HepG2 (cell line): Measurements from ENCODE around the gene ABCB8. TPM values are rescaled to one million over a fixed set of nuclear protein-coding genes. Genes with fewer than 3 reads are reported as not detected.

Experiments used
- ARHGAP35 ChIP-seq: sonication (generic); formaldehyde crosslinking; IDR thresholded peaks from 2 replicates; pipeline ENCODE4 v1.9.0; 2022; ENCODE audit warnings: mild to moderate bottlenecking, inconsistent platforms, moderate library complexity, missing genetic modification reagents, borderline replicate concordance
- ARNT2 ChIP-seq: sonication (generic); formaldehyde crosslinking; IDR thresholded peaks from 2 replicates; pipeline ENCODE4 v1.8.0; 2022; ENCODE audit warnings: mild to moderate bottlenecking, low read depth, missing genetic modification reagents, moderate library complexity
- ARNTL ChIP-seq: sonication (generic); formaldehyde crosslinking; IDR thresholded peaks from 2 replicates; pipeline ENCODE4 v1.4.0; 2020; ENCODE audit warnings: mild to moderate bottlenecking, missing genetic modification reagents
- ESRRA ChIP-seq: sonication (generic); formaldehyde crosslinking; IDR thresholded peaks from 2 replicates; pipeline ENCODE4 v1.5.1; 2020; ENCODE audit warnings: mild to moderate bottlenecking, low read depth, missing genetic modification reagents
- IKZF4 ChIP-seq: sonication (generic); formaldehyde crosslinking; IDR thresholded peaks from 2 replicates; pipeline ENCODE4 v1.5.1; 2020; ENCODE audit warnings: borderline replicate concordance, mild to moderate bottlenecking, low read depth, missing genetic modification reagents; ENCODE audit errors: not compliant biosample characterization
- PHF8 ChIP-seq: sonication (generic); formaldehyde crosslinking; IDR thresholded peaks from 2 replicates; pipeline ENCODE4 v1.5.0; 2020; ENCODE audit warnings: missing genetic modification reagents
- RFXANK ChIP-seq: IDR thresholded peaks from 2 replicates; pipeline ENCODE4 v1.6.1; 2016
- SP140L ChIP-seq: sonication (generic); formaldehyde crosslinking; IDR thresholded peaks from 2 replicates; pipeline ENCODE4 v1.4.0; 2020; ENCODE audit warnings: missing genetic modification reagents, borderline replicate concordance
- ZFX ChIP-seq: sonication (generic); formaldehyde crosslinking; IDR thresholded peaks from 2 replicates; pipeline ENCODE4 v1.4.0; 2020; ENCODE audit warnings: mild to moderate bottlenecking, low read depth, missing genetic modification reagents, moderate library complexity
- ZKSCAN1 ChIP-seq: fragments of 150-350 bp; IDR thresholded peaks from 2 replicates; pipeline ENCODE4 v1.6.1; 2014; ENCODE audit warnings: low read length
- ZMYM2 ChIP-seq: sonication (generic); formaldehyde crosslinking; IDR thresholded peaks from 2 replicates; pipeline ENCODE4 v1.8.0; 2022; ENCODE audit warnings: mild to moderate bottlenecking, missing genetic modification reagents
- ZNF350 ChIP-seq: sonication (generic); formaldehyde crosslinking; IDR thresholded peaks from 2 replicates; pipeline ENCODE4 v1.4.0; 2020; ENCODE audit warnings: mild to moderate bottlenecking, low read depth, missing genetic modification reagents, borderline replicate concordance
- ZNF501 ChIP-seq: sonication (generic); formaldehyde crosslinking; IDR thresholded peaks from 2 replicates; pipeline ENCODE4 v1.5.1; 2020; ENCODE audit warnings: mild to moderate bottlenecking, moderate library complexity, missing genetic modification reagents
- ZNF567 ChIP-seq: sonication (generic); formaldehyde crosslinking; IDR thresholded peaks from 2 replicates; pipeline ENCODE4 v1.8.1; 2023; ENCODE audit warnings: mild to moderate bottlenecking, missing genetic modification reagents, borderline replicate concordance
- ZNF570 ChIP-seq: sonication (generic); formaldehyde crosslinking; IDR thresholded peaks from 2 replicates; pipeline ENCODE4 v1.4.0; 2020; ENCODE audit warnings: mild to moderate bottlenecking, missing genetic modification reagents, borderline replicate concordance
- polyA plus RNA-seq, 8 experiments: library from polyadenylated mRNA; depleted of rRNA in 3 of 8; stranded (reverse) in 7 of 8; unstranded in 1 of 8; fragments of >200 nt; fragmentation: Illumina TruSeq in 4 of 8; extraction: Trizol in 4 of 8; gene quantifications; 2 replicates each; pipeline versions ENCODE4 v1.2.1 to v1.2.3, GENCODE V29; 2011 to 2016; ENCODE audit warnings: low read depth in 4 of 8, missing spikeins in 1 of 8, mixed read lengths in 1 of 8; ENCODE audit not compliant: insufficient read depth in 1 of 8
- total RNA-seq, 5 experiments: library from RNA; depleted of rRNA; stranded (reverse); fragments of >200 nt; fragmentation: Illumina TruSeq; extraction: Trizol; gene quantifications; 2 replicates each; pipeline ENCODE4 v1.2.3, GENCODE V29; 2016; ENCODE audit warnings: low read depth in 1 of 5
- TF ChIP-seq, protein P1 (sequence below): sonication (generic); formaldehyde crosslinking; IDR thresholded peaks from 2 replicates; pipeline ENCODE4 v1.5.1; 2020; ENCODE audit warnings: missing genetic modification reagents, mild to moderate bottlenecking, borderline replicate concordance
- TF ChIP-seq, protein P2 (sequence below): sonication (generic); formaldehyde crosslinking; IDR thresholded peaks from 2 replicates; pipeline ENCODE4 v1.8.1; 2023; ENCODE audit warnings: mild to moderate bottlenecking, moderate library complexity, missing genetic modification reagents
- TF ChIP-seq, protein P3 (sequence below): IDR thresholded peaks from 2 replicates; pipeline ENCODE4 v1.6.1; 2016; ENCODE audit warnings: missing genetic modification reagents, missing compliant biosample characterization
- TF ChIP-seq, protein P4 (sequence below): sonication (generic); formaldehyde crosslinking; IDR thresholded peaks from 2 replicates; pipeline ENCODE4 v1.5.0; 2020; ENCODE audit warnings: mild to moderate bottlenecking, missing genetic modification reagents
- TF ChIP-seq, protein P5 (sequence below): sonication (generic); formaldehyde crosslinking; IDR thresholded peaks from 2 replicates; pipeline ENCODE4 v1.8.1; 2023; ENCODE audit warnings: mild to moderate bottlenecking, inconsistent platforms, moderate library complexity, missing genetic modification reagents, borderline replicate concordance

Gene ABCB8
- total and polyA plus RNA-seq, 2 of the 13 experiments (the other 11 are each of a cell fraction or from before 2014, with no cell fraction given): 6.6 to 16.7 TPM

DNA sequence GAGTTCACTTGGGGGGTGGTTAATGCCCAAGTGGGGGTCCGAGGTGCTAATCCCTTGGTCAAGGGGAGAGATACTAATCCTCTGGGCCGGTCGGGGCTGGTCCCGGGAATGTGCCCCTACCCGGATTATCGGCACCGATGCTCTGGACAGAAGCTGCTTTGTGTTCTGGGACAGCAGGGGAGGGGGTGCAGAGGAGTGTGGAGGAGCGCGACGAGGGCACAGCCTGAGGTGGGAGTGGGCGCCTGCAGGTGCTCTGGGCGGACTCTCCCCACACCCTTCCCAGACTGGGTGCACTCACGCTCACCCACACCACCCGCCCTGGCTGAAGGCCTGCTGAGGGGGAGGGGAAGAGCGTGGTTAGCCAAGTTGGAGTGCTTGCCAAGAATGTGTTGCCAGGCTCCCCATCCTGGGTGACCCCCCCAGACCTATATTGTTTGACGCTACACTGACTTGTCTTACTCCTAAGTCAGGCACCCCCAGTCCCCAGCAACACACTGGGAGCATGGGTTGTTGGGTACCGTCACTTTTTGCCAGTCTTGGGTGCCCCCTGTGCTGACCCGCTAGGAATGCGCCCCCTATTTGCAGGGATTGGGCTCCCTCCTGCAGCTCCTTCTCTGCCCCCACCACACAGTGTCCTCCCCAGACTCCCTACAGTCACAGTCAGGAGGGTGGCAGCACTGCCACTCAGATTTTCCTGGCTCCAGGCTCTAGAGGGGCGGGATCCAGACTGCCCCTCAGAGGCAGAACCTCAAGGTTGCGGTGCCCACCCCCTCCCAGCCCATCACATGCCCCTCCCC is 32.4 kb downstream of the ABCB8 start (continued):
- TF ChIP-seq IKZF4 (CRISPR knock-in tag) (no peak), ARNT2 (CRISPR knock-in tag) (no peak), ARNTL (CRISPR knock-in tag) (0 out of 2 replicates have a peak, but pooled peaks have one; percentile 30), ZMYM2 (CRISPR knock-in tag) (no peak), ZNF350 (no peak), ZNF501 (CRISPR knock-in tag) (0 out of 2 replicates have a peak, but pooled peaks have one; percentile 7), ZFX (CRISPR knock-in tag) (0 out of 2 replicates have a peak, but pooled peaks have one; percentile 25), PHF8 (CRISPR knock-in tag) (no peak), ARHGAP35 (CRISPR knock-in tag) (no peak), RFXANK (CRISPR knock-in tag) (no peak), SP140L (CRISPR knock-in tag) (no peak), ZNF570 (CRISPR knock-in tag) (no peak), ZNF567 (no peak), ESRRA (CRISPR knock-in tag) (no peak), ZKSCAN1 (no peak)
- TF ChIP-seq, protein P1, sequence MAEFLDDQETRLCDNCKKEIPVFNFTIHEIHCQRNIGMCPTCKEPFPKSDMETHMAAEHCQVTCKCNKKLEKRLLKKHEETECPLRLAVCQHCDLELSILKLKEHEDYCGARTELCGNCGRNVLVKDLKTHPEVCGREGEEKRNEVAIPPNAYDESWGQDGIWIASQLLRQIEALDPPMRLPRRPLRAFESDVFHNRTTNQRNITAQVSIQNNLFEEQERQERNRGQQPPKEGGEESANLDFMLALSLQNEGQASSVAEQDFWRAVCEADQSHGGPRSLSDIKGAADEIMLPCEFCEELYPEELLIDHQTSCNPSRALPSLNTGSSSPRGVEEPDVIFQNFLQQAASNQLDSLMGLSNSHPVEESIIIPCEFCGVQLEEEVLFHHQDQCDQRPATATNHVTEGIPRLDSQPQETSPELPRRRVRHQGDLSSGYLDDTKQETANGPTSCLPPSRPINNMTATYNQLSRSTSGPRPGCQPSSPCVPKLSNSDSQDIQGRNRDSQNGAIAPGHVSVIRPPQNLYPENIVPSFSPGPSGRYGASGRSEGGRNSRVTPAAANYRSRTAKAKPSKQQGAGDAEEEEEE (CRISPR knock-in tag): no peak
- TF ChIP-seq, protein P2, sequence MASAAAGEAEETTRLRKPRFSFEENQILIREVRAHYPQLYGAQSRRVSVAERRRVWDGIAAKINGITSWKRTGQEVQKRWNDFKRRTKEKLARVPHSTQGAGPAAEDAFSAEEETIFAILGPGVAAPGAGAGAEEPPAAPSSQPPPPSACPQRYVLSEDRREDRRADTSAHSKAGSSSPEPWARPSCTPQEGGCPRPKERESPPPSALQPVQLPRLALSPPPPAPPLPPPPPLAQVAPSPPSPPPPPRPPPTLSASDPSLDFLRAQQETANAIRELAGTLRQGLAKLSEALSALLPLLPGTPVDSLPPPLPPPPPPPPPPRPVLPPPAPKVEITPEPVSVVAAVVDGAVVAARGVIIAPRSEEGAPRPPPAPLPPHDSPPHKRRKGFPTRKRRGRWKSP (CRISPR knock-in tag): no peak
- TF ChIP-seq, protein P3, sequence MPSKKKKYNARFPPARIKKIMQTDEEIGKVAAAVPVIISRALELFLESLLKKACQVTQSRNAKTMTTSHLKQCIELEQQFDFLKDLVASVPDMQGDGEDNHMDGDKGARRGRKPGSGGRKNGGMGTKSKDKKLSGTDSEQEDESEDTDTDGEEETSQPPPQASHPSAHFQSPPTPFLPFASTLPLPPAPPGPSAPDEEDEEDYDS (CRISPR knock-in tag): no peak
- TF ChIP-seq, protein P4, sequence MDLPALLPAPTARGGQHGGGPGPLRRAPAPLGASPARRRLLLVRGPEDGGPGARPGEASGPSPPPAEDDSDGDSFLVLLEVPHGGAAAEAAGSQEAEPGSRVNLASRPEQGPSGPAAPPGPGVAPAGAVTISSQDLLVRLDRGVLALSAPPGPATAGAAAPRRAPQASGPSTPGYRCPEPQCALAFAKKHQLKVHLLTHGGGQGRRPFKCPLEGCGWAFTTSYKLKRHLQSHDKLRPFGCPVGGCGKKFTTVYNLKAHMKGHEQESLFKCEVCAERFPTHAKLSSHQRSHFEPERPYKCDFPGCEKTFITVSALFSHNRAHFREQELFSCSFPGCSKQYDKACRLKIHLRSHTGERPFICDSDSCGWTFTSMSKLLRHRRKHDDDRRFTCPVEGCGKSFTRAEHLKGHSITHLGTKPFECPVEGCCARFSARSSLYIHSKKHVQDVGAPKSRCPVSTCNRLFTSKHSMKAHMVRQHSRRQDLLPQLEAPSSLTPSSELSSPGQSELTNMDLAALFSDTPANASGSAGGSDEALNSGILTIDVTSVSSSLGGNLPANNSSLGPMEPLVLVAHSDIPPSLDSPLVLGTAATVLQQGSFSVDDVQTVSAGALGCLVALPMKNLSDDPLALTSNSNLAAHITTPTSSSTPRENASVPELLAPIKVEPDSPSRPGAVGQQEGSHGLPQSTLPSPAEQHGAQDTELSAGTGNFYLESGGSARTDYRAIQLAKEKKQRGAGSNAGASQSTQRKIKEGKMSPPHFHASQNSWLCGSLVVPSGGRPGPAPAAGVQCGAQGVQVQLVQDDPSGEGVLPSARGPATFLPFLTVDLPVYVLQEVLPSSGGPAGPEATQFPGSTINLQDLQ: no peak
- TF ChIP-seq, protein P5, sequence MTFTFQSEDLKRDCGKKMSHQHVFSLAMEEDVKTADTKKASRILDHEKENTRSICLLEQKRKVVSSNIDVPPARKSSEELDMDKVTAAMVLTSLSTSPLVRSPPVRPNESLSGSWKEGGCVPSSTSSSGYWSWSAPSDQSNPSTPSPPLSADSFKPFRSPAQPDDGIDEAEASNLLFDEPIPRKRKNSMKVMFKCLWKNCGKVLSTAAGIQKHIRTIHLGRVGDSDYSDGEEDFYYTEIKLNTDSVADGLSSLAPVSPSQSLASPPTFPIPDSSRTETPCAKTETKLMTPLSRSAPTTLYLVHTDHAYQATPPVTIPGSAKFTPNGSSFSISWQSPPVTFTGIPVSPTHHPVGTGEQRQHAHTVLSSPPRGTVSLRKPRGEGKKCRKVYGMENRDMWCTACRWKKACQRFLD: 0 out of 2 replicates have a peak, but pooled peaks have one; percentile 16
